SIG-M5 (cell line): ENCODE measurements around the gene ACOD1.
"Not testable (repeated sequence)": the region's sequence is repeated elsewhere in the genome, so short reads cannot be mapped to it uniquely, and the experiment has no call there.

Experiments
- DNase-seq: peaks from one replicate; lab custom pipeline; 2025; lab: John Stamatoyannopoulos, UW

The ACOD1 gene

GRCh38 chr13:76953968-76954367, 5.7 kb downstream of the ACOD1 start:
- no peak for DNase-seq

DNA sequence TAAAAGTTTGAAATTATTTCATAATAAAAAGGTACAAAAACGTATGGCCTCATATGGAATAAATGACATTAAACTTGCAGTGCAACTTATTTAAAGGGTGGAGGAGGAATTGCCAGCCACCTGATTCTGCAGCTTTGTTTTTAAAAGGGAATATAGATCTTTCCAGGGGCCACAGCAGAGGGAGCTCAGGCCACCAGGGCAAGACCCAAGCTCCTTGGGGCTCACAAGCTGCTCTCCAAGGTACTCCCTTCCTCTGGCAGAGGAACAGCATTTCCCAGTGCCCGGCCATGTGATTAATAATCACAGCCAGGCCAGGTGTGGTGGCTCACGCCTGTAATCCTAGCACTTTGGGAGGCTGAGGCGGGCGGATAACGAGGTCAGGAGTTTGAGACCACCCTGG, 6.2 kb downstream of the ACOD1 start:
- DNase-seq: no peak

DNA sequence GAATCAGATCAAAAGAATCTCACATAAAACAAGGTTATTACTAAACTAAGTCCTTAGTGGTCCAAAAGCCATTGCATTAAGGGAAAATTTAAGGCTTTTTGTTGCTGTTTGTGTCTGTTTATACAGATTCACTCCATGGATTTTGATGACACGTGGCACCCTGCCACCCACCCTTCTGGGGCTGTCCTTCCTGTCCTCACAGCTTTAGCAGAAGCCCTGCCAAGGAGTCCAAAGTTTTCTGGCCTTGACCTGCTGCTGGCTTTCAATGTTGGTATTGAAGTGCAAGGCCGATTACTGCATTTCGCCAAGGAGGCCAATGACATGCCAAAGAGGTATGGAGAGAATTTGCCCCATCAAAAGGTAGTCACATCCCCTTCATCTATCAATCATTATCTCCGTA, 6.9 kb downstream of the ACOD1 start:
- no peak for DNase-seq

- DNase-seq: no peak
These were observed 7.3 kb downstream of the ACOD1 start for GRCh38 chr13:76955661-76956060.

GRCh38 chr13:76958841-76959432, 10.6 kb downstream of the ACOD1 start:
- no peak for DNase-seq

DNA sequence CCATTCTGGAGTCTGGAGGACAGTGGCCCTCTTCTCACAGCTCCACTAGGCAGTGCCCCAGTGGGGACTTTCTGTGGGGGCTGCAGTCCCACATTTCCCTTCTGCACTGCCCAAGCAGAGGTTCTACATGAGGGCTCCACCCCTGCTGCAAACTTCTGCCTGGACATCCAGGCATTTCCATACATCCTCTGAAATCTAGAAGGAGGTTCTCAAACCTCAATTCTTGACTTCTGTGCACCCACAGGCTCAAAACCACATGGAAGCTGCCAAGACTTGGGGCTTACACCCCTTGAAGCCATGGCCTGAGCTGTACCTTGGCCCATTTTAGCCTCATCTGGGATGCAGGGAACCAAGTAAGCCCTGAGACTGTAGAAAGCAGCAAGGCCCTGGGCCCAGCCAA, 11.4 kb downstream of the ACOD1 start:
- DNase-seq: not testable (repeated sequence)

GRCh38 chr13:76965759-76966421, 17.6 kb downstream of the ACOD1 start:
- no peak for DNase-seq

DNA sequence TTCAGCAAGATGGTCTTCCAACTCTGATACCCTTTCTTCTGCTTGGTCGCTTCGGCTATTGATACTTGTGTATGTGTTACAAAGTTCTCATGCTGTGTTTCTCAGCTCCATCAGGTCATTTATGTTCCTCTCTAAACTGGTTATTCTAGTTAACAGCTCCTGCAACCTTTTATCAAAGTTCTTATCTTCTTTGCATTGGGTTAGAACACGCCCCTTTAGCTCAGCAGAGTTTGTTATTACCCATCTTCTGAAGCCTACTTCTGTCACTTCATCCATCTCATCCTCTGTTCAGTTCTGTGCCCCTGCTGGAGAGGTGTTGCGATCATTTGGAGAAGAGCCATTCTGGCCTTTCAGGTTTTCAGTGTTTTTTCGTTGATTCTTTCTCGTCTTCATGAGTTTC, 18.7 kb downstream of the ACOD1 start:
- DNase-seq: no peak

- no peak for DNase-seq
These were observed 19.7 kb downstream of the ACOD1 start for GRCh38 chr13:76968041-76968440.

GRCh38 chr13:76969488-76970365, 21.4 kb downstream of the ACOD1 start:
- no peak for DNase-seq

DNA sequence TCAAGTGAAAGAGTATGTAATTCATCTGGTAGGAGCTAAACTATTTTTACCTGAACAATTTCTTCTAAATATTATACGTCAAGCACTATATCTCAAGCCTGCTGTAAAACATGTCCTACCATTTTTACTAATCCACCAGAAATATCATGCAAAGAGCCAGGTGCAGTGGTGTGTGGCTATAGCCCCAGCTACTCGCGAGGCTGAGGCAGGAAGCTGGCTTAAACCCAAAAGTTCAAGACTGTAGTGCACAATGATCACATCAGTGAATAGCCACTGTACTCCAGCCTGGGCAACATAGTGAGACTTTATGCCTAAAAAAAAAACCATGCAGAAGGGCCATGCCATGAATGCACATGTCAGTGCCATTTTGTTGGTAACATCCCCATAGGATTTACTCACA, 22.9 kb downstream of the ACOD1 start:
- no peak for DNase-seq

DNA sequence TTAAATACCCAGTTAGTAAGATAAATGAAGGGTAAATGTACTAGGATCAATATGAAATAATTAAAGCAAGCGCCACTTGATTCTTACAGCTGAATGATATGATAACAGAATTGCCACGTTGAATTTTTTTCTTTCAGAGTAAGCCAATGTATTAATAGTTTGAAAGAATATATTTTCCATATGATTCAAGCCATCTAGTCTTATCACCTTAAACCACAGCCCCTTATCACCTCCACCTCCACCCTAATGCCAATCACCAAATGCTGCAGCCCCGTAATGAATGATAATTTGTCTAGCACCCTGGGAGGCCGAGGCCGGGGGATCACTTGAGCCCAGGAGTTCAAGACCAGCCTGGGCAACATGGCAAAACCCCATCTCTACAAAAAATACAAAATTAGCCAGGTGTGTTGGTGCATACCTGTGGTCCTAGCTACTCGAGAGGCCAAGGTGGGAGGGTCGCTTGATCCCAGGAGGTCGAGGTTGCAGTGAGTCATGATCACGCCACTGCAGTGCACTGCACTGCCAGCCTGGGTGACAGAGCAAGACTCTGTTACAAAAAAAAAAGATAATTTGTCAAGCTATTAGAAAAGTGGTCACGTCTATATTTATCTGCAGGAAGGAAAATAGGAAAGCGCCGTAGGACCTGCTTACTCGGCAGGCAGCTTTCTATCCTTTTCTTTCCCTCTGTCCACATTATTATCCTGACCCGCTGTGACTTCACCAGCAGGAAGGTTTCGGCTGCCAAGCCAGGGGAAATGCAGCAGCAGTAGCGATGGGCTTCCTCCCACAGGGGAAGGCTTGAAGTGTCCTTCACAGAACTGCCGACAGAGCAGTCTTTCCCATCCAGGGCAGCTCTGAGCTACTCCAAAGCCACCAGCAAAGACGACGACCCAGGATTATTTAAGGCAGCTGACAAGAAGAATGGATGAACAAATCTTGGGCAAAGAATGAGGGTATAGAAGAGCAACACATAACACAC, 23.8 kb downstream of the ACOD1 start:
- DNase-seq: no peak

- no peak for DNase-seq
These were observed 25.8 kb downstream of the ACOD1 start for GRCh38 chr13:76973920-76974617.

DNA sequence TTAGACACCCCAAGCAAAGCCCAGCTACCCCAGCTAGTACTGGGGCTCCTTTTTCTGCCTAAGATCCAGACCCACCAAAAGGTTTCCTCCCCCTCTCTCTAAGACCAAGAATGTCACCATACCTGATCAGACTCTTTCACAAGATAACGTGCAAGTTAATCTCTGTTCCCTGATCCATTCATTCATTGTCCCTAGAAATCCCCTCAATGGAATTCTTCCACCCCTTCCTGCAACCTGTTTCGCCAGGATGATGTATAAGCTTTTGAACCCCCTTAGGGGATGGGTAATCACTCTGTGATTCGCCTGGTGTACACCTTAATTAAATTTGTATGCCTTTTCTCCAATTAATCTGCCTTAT, 26.3 kb downstream of the ACOD1 start:
- no peak for DNase-seq

DNA sequence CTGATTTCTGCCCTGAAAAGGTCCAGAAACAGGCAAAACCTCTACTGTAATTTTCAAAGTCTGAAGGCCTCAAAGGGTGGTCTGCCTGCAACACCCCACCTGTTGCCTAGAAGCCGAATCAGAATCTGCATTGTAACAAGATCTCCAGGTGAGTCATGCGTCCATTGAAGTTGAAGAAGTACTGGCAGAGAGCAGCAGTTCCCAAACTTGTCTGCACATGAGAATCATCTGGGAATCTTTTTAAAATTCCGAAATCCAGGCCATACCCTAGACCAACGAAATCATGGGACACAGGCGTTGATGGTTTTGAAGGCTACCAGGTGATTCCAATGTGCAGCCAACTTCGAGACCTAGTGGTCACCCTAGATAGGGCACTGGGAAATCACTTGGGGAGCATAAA, 27.6 kb downstream of the ACOD1 start:
- DNase-seq: no peak

GRCh38 chr13:76976490-76976889, 28.2 kb downstream of the ACOD1 start:
- DNase-seq: no peak

DNA sequence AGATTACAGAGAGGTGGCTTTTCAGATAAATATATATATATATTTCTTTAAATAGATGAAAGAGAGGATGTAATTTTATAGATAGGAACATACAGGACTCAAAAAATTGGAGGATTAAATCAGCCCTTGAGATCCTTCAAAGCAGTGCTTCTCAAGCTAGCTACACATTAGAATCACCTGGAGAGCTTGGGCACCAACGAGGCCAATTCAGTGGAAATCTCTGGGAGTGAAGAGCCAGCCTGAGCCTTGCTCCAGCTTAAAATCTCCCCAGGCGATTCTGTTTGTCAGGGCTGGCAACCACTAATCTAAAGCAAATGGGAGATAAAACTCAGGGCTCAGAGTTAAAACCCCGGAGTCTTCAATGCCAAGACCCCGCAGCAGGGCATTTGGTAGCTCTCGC, 28.6 kb downstream of the ACOD1 start:
- DNase-seq: no peak

GRCh38 chr13:76980075-76980718, 31.9 kb downstream of the ACOD1 start:
- no peak for DNase-seq

GRCh38 chr13:76982061-76982460, 33.8 kb downstream of the ACOD1 start:
- DNase-seq: no peak

GRCh38 chr13:76983676-76984075, 35.4 kb downstream of the ACOD1 start:
- no peak for DNase-seq

DNA sequence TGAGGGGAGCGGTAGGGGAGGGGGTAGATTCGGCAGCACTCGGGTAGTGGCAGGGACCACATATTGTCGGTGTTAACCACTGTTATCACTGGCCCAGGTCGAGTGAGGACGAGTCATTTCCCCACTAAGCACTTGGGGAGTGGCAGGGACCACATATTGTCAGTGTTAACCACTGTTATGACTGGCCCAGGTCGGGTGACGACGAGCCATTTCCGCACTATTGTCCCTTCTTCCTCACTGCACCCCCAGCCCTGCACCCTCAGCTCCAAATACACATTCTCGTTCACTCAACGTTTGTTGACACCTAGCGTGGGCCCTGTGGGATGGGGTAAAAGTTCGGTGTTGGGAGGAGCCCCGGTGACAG, 43.1 kb downstream of the ACOD1 start:
- DNase-seq: no peak
